GM18498 (cell line): ENCODE measurements around the gene HIVEP1.

ENCODE experiments used
- ATAC-seq: cut with Tn5 transposase; IDR thresholded peaks from one replicate; pipeline ENCODE4 v1.9.1; 2021; ENCODE audit warnings: mild to moderate bottlenecking, moderate library complexity; ENCODE audit not compliant: unreplicated experiment

Gene HIVEP1

DNA sequence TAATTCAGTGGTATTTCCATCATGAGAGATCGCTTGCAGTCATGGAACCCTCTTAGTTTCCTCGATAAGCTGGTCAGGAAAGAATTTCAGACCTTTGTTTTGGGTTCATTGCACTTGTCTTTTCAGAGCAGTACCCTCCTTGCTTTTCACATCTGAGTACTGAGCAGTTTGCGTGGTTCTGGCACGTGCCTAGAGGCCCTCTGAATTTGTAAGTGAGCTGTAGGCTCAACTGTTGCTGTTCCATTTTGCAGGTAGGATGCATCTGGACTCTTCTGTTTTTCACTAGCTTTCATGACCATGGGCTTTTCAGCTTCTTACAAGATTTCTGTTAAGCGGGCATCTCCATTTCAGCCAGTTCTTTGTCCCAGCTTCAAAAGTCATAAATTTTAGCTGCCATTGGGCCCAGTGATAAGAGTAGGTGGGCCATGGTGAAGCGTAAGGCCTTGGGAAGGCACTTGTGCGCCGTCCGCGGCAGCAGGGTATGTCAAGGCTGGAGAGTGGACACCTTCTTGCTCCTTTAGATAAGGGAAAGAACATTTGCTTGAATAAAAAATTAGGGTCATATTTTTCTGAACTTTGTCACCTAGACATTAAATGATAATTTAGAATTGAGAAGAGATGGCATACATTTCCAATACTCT, 35.8 kb downstream of the HIVEP1 start:
- ATAC-seq, result no peak

- no peak for ATAC-seq
Measured at GRCh38 chr6:12048609-12049008, 36.5 kb downstream of the HIVEP1 start.

DNA sequence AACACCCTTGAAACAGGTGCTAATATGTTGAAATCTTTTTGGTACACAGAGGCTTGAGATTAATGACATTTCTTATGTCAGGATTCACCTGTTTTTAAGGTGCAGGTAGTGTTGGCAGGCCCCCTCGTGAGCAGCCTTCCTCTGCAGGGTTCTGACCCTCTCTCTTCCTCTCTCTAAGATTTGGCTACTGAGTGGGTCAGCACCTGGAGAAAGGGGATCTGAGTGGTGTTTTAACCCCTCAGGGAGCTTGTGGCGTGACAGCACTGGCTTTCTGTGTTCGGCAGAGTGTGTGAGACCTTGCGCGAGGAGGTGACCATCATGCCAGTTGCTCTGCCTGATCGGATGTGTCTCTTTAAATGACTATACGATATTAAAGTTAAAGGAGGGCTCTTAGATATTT, 37.1 kb downstream of the HIVEP1 start:
- ATAC-seq, result peak; percentile 30

GRCh38 chr6:12051861-12052368, 39.8 kb downstream of the HIVEP1 start:
- peak; percentile 80 for ATAC-seq

GRCh38 chr6:12058172-12058961, 46.3 kb downstream of the HIVEP1 start:
- ATAC-seq, result no peak

DNA sequence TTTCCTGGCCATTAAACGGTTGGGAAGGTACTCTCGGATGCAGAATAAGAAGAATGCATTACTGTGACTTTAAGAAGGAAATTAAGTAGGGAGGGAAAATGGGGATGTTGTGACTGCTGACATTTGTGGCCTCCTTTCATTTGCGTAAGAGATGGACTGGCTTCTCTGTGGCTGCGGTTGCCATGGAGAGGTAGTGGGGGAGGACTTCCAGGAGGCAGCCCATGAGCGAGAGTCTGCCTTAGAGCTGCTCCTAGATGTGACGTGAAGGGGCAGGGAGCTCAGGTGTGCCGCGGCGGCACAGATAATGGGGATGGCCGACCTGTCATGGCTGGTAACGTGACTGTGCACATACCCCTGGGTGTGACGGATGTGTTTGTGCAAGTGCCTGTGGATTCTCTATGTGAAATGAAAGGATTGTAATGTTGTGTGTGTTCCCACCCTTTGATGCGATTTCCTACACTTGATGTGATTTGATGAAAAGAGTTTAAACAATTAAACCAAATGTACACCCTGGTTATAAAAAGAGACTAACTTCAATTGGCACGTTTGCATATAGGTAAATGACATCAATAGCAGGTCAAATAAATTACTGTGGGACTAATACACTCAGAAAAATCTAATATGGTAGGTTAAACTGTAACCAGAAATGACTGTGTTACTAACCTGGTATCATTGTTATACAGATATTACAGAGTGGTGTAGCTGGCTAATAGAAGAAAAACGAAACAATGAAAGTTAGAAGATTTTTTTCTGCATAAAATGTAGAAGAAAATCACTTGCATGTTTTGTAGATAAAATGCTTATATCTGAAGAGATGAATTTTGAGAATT, 48.9 kb downstream of the HIVEP1 start:
- ATAC-seq, result peak; percentile 75

DNA sequence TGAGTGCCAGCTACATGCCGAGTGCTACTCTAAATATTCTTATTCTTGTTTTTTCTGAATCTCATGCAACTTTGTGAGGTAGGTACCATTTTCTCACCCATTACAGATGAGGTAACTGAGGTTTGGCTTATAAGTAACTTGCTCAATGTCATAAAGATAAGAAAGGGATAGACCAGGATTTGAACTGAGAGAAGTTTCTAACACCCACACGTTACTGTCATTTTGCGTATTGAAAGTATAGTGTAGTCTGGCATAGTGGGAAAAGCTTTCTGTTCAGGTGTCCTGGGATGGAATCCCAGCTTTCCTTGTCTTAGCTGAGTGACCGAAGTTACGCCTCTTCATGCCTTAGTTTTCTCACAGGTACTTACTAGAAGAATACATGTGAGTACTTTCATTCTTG, 50.5 kb downstream of the HIVEP1 start:
- ATAC-seq, result no peak

- no peak for ATAC-seq
Measured at GRCh38 chr6:12064131-12064530, 52.0 kb downstream of the HIVEP1 start.

- no peak for ATAC-seq
Measured at GRCh38 chr6:12064538-12065071, 52.5 kb downstream of the HIVEP1 start.

- peak; percentile 60 for ATAC-seq
Measured at GRCh38 chr6:12065321-12066140, 53.4 kb downstream of the HIVEP1 start.

GRCh38 chr6:12066297-12066696, 54.2 kb downstream of the HIVEP1 start:
- ATAC-seq, result no peak

DNA sequence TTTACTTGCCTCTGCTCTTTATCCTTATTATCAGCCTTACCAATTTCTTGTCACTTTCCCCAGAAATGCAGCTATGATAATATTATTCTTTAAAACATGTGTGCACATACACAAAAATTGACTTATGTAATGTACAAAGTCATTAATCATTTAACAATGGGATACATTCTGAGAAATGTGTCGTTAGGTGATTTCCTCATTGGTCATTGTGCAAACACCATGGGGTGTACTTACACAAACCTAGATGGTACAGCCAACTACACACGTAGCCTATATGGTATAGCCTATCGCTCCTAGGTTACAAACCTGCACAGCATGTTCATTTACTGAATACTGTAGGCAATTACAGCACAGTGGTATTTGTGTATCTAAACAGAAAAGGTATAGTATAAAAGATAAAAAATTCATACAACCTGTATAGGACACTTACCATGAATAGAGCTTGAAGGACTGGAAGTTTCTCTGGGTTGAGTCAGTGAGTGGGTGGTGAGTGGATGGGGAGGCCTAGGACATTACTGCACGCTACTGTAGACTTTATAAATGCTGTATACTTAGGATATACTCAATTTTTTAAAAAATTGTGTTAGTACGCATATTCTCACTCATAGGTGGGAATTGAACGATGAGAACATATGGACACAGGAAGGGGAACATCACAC, 56.9 kb downstream of the HIVEP1 start:
- ATAC-seq, result no peak

- ATAC-seq, result no peak
Measured at GRCh38 chr6:12069891-12070529, 57.9 kb downstream of the HIVEP1 start.

DNA sequence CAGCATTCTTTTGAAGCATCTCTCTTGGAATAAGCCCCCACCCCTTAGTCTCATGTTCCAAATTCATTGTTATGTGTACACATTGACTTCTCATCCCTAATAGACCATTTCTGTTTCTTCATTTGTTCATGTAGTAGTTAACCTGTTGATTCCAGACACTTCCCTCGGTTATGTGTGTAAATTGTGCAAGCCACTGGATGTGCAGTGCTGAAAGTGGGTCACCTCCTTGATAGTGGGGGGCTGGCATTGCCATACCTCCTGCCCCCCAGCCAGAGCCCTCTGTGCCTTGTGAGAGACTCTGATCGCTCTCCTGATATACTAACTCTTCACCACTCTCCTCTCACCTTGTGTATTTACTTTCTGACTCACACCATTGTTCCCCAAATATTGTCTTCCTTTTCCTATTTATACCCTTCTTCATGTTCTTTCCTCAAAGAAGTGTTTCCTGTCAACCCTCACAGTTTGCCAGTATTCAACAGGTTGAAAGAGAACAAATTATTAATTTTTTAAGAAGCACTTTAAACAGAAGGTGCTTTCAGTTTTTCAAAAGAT, 59.0 kb downstream of the HIVEP1 start:
- no peak for ATAC-seq

DNA sequence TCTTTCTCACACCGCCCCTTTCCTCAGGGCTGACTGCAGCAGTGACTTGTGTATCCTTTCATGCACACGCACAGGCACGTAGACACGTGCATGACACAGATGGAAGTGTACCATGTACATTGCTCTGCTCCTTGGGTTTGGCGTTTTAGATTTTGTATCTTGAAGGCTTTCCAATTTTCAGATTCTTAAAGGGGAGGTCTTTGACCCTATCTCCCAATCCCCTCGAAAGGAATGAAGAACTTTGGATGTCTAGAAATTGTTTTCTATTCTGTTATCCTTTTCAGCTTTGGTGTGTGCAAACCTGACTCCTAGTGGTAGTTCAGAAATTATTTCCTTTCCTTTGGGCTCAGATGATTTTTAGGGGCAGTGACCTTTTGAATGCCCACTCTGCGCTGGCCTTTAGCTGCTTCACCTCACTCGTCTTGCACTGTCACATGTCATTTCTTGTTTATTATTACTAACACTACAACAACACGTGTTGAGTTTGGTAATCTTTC, 63.0 kb downstream of the HIVEP1 start:
- ATAC-seq, result no peak

GRCh38 chr6:12077021-12077710, 65.1 kb downstream of the HIVEP1 start:
- ATAC-seq, result no peak

DNA sequence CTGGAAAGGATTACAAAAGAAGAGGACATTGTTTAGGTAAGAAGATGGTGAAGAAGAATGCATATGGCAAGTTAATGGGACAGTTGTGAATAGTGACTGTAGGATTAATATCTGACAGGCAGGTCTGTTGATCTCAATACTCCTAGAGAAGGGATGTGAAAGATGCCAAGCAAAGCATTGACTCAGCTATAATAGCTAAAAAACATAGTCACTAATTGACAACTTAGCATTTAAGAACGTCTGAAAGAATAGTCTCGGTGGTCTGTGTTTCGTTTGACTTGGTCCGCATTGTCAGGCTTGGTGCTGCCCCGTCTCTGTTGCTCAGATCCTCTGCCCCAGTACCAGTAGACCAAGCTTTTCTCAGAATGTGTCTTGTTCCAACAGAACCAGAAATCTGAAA, 65.9 kb downstream of the HIVEP1 start:
- no peak for ATAC-seq

DNA sequence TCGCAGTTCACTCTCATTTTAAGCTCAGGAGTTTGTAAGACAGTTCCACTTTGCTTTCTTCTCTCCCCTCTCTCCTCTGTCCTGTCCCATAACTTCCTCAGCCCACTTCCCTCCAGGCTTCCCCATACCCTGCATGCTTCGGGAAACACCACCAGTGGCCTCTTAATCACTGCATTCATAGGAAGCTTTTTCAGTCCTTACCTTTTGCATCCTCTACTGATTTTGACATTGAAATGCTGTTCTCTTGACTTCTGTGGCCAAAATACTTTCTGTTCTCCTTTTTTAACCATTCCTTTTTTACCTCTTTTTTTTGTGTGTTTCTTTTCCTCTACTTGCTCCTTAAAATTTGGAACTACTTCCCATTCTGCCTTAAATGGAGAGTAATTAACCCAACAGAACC, 69.7 kb downstream of the HIVEP1 start:
- no peak for ATAC-seq
